ENCODE data around the gene HBD.
"Not testable (repeated sequence)": the region's sequence is repeated elsewhere in the genome, so short reads cannot be mapped to it uniquely, and the experiment has no call there.

The HBD gene

GRCh38 chr11:5252192-5252918 is 18.1 kb upstream of the HBD start:
- no peak for DNase-seq

DNA sequence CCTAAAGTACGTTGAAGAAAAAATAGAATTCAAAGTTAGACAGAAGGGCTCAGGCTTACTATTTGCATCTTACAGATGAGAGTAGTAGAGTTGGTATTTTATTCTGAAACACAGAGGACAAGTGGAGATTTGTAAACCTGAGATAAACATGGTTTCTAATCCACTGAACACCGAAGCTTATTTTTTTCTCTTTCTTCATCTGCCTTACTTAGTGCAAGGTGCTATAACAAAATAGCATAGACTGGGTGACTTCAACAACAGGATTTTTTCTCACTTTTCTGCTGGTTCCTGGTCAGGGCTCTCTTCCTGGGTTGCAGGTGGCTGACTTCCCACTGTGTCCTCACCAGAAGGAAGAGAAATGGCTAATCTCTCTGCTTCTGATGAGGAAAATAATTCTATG is 17.5 kb upstream of the HBD start:
- no peak for DNase-seq

- no peak for DNase-seq
Observed at GRCh38 chr11:5250543-5251204, 16.4 kb upstream of the HBD start.

- DNase-seq: not testable (repeated sequence)
Observed at GRCh38 chr11:5249807-5250396, 15.6 kb upstream of the HBD start, which contains the start of gene HBG1. Gene HBG1 (minus strand): TSS chr11:5249857. CDS start chr11:5249804, 53 bp downstream.

GRCh38 chr11:5248498-5248897 is 14.2 kb upstream of the HBD start:
- not testable (repeated sequence) for DNase-seq

DNA sequence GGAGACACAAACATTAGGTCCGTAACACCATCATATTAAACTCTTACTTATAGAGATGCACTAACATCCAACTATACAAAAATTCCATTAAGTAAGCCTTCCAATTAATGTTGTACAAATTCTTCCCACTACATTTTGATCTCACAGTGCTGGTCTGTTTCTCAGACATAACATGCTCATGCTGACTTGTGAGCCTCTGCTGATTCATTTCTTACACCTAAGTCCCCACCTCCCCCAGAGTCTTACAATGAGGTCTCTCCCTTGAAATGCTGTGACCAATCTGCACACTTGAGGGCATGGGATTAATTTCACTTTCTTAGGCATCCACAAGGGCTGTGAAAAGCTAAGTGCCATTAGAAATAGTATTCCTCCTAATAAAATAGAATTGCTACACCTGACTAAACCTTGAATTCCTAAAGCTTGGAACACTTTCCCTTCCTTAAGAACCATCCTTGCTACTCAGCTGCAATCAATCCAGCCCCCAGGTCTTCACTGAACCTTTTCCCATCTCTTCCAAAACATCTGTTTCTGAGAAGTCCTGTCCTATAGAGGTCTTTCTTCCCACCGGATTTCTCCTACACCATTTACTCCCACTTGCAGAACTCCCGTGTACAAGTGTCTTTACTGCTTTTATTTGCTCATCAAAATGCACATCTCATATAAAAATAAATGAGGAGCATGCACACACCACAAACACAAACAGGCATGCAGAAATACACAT is 13.3 kb upstream of the HBD start:
- DNase-seq: no peak

DNA sequence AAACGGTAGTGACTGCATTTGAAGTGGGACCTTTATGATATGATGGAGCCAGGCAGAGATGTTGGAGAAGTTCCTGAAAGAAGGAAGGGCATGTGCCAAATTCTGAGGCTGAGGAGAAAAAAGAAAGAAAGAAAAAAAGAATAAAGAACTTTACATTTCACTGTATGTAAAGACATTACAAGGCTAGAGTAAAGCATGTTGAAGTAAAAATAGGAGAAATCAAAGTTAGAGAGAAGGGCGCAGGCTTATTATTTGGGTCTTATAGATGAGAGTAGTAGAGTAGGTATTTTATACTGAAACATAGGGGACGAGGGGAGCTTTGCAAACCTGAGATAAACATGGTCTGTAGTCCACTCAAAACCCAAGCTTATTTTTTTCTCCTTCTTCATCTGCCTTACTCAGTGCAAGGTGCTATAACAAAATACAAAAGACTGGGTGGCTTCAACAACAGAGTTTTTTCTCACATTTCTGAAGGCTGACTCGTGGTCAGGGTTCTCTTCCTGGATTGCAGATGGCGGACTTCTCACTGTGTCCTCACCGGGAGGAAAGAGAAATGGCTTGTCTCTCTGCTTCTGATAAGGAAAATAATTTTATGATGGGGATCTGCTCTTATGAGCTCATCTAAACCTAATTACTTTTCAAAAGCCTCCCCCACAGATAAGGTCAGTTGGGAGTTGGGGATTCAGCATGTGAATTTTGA is 12.6 kb upstream of the HBD start:
- DNase-seq: no peak

- no peak for DNase-seq
Observed at GRCh38 chr11:5245155-5245554, 10.9 kb upstream of the HBD start.

DNA sequence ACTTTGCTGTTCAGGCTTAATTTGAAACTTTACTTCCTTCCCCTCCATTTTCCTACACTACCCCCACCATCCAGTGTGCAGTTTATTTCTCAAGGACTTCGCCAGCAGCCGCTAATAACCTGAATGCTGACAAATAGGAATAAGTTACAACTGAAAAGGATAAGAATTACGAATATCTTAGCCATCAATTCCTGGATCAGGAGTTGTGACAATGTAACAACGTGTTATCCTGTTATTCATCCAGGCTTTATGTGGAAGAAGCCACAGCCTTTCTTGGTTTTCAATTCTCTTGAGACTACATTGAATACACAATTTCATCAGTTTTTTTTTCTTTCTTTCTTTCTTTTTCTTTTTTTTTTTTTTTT is 9.5 kb upstream of the HBD start:
- DNase-seq: no peak

- DNase-seq: no peak
Observed at GRCh38 chr11:5242933-5243815, 8.9 kb upstream of the HBD start.

DNA sequence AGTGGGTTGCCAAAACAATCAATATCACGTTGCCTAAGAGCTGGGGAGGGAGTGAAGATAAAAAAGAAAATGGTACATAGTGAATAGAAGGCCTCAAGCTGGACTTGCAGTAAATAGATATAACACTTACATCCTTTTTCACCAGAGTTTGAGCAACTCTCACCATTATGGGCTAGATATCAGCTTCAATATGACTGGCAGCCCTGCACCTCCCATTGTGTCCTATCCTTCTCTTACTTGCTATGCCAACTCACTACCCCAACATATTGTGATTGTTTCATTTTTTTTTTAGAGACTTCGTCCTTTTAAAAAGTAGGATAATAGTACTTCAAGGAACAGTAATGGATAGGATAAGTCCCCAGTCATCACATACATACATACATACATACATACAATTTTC is 7.9 kb upstream of the HBD start:
- DNase-seq: no peak

- DNase-seq: no peak
Observed at GRCh38 chr11:5241458-5241857, 7.2 kb upstream of the HBD start.

DNA sequence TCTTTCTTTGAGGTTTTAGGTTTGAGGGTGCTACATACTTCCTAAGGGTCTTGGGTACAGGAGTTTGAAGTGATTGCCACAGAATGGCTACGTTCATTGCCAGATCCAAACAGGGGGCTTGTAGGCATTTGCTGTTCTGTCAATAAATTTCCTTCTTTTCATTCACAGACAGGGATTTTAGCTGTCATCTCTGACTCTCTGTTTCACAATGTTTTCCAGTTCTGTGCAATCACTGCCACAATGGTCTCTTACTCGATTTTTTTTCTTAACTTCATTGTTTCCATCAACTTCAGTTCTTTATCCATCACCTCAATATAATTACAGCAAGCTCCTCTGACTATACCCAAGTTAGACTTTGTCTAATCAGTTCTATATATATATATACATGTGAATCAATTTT is 6.2 kb upstream of the HBD start:
- no peak for DNase-seq

DNA sequence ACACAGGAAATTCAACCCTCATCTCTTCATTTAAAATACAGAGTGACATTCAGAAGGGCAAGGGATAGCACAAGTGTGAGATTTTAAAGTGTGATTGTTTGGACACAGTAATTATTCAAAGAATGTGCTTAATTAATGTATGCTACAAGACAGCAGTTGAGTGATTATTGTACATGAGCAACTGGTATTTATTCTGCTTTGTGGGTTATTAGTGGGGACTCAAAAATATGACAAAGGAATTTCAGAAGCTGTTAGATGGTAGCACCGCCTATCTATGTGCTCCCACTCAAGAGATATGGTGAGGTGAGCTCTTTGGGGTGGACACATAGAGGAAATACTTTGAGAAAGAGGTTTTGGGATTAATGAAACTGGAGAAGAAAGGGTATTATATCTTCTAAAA is 5.8 kb upstream of the HBD start:
- DNase-seq: no peak

- no peak for DNase-seq
Observed at GRCh38 chr11:5239046-5239445, 4.8 kb upstream of the HBD start.

- no peak for DNase-seq
Observed at GRCh38 chr11:5238486-5238885, 4.2 kb upstream of the HBD start.

DNA sequence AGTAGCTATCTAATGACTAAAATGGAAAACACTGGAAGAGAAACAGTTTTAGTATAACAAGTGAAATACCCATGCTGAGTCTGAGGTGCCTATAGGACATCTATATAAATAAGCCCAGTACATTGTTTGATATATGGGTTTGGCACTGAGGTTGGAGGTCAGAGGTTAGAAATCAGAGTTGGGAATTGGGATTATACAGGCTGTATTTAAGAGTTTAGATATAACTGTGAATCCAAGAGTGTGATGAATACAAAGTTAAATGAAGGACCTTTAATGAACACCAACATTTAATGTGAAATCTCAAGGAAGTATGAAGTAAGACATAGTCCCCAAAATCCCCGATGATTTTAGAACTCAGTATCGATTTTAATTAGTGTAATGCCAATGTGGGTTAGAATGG is 3.1 kb upstream of the HBD start:
- DNase-seq: no peak

GRCh38 chr11:5235364-5236095 is 1.2 kb upstream of the HBD start:
- no peak for DNase-seq

DNA sequence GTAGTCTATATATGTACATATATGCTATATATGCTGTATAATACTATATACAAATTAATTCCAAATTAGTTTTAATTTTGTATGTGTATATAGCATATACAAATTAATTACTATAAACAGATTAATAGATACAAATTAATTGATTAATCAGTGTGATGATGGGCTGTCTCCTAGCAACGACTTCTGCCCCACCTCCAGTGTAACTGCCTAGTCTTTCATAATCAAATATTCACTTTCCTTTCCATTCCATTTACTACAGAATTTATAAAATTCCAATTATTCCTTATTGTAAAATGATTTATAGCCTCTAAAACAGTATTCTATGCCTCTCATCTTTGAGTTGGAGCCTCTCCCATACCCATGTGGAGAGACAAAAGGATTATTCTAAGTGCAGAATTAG is 976 bp downstream of the HBD start:
- no peak for DNase-seq

- DNase-seq: no peak
Observed at GRCh38 chr11:5232821-5233220, 1.5 kb downstream of the HBD start.

- DNase-seq: peak; percentile 11
Observed at GRCh38 chr11:5232176-5232575, 2.1 kb downstream of the HBD start.
